ENCODE results near the gene PRKCE. TPM values are rescaled to one million over a fixed set of nuclear protein-coding genes. Genes with fewer than 3 reads are reported as not detected.

Gene PRKCE
- total RNA-seq, 4 donors from 2014 or later, result 5.9 to 21.2 (median 18.5) TPM

DNA sequence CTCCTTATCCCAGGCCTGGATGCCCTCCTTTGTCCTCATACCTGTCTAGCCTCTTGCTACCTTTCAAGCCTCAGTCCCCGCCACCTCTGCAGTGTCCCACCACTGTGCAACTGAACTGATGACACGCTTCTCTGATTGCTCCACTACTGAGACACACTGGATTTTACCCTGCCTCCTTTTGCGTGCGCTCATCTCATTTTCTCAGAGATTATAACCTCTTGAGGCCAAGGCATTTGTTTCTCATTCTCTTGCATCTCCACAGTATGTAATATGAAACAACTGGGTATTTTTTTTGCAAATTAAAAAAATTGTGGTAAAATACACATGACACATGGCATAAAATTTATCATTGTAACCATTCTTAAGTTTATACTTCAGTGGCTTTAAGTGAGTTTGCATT lies 95.4 kb downstream of the PRKCE start:
- Histone ChIP-seq H3K4me1 (peaks cover 0 to 25% (median 4%) of the 10 kb centered on the region in 3 donors), H3K27me3 (no peaks in the 10 kb centered on the region), H3K9me3 (peaks cover 0 to 7% (median 0%) of the 10 kb centered on the region in 3 donors), H3K27ac (no peak overlapping the region), H3K4me3 (no peak overlapping the region), H3K36me3 (no peaks in the 10 kb centered on the region)
- TF ChIP-seq EP300 (IDR thresholded peaks at IDR 0.05) (no peak), POLR2A (IDR thresholded peaks at IDR 0.05) (no peak), POLR2AphosphoS5 (IDR thresholded peaks at IDR 0.05) (no peak)
- TF ChIP-seq, protein P1, sequence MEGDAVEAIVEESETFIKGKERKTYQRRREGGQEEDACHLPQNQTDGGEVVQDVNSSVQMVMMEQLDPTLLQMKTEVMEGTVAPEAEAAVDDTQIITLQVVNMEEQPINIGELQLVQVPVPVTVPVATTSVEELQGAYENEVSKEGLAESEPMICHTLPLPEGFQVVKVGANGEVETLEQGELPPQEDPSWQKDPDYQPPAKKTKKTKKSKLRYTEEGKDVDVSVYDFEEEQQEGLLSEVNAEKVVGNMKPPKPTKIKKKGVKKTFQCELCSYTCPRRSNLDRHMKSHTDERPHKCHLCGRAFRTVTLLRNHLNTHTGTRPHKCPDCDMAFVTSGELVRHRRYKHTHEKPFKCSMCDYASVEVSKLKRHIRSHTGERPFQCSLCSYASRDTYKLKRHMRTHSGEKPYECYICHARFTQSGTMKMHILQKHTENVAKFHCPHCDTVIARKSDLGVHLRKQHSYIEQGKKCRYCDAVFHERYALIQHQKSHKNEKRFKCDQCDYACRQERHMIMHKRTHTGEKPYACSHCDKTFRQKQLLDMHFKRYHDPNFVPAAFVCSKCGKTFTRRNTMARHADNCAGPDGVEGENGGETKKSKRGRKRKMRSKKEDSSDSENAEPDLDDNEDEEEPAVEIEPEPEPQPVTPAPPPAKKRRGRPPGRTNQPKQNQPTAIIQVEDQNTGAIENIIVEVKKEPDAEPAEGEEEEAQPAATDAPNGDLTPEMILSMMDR (IDR thresholded peaks at IDR 0.05), result no peak
- ATAC-seq, result no peak
- 96 to 100% methylated on average over 4 of the region's 4 CpGs for WGBS, 2 donors (ENCODE audit: low coverage in 1 of 2)

DNA sequence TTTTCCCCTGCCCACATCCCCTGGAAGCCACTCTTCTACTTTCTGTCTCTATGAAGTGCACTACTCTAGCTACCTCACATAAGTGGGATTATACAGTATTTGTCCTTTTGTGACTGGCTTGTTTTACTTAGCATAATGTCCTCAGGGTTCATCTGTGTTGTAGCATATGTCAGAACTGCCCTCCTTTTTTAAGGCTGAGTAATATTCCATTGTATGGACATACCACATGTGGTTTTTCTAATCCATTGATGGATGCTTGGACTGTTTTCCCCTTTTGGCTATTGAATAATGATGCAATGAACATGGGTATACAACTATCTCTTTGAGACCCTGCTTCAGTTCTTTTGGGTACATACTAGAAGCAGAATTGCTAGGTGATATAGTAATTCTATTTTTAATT lies 95.9 kb downstream of the PRKCE start:
- ATAC-seq, result no peak
- H3K27ac ChIP-seq, result no peak overlapping the region
- H3K36me3 ChIP-seq, result no peaks in the 10 kb centered on the region
- no peak for TF ChIP-seq POLR2A (IDR thresholded peaks at IDR 0.05)
- TF ChIP-seq, protein P1 (IDR thresholded peaks at IDR 0.05), result no peak
- TF ChIP-seq POLR2AphosphoS5 (IDR thresholded peaks at IDR 0.05), result no peak
- TF ChIP-seq EP300 (IDR thresholded peaks at IDR 0.05), result no peak
- H3K9me3 ChIP-seq, result peaks cover 0 to 7% (median 0%) of the 10 kb centered on the region in 3 donors
- peaks cover 0 to 24% (median 4%) of the 10 kb centered on the region in 3 donors for H3K4me1 ChIP-seq
- H3K27me3 ChIP-seq, result no peaks in the 10 kb centered on the region
- H3K4me3 ChIP-seq, result no peak overlapping the region

DNA sequence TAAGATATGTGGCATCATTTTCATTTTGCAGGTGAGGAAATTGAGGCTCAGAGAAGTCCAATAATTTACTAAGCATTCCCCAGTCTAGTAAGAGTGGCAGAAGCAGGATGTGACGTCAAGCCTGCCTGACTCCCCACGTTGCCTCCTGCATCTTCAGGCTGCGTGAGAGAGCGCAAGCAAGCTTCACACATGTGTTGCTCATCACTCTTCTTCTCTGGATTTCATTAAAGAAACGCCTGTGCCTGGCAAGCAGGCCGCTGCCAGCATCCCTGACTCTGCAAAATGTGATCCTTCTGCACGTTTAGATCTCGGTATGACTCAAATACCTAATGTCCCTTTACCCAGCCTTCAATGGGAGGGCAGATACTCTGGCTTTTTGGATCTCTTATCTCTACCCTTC lies 96.8 kb downstream of the PRKCE start:
- ATAC-seq, result no peak
- WGBS, 2 donors (ENCODE audit: low coverage in 1 of 2), result 89% methylated on average over 4 of the region's 8 CpGs; no CpG with 5 or more reads in 1 of the 2 donors
- Histone ChIP-seq H3K36me3 (no peaks in the 10 kb centered on the region), H3K4me1 (peaks cover 0 to 16% (median 4%) of the 10 kb centered on the region in 3 donors), H3K27ac (no peak overlapping the region), H3K4me3 (no peak overlapping the region), H3K27me3 (no peaks in the 10 kb centered on the region), H3K9me3 (peaks cover 0 to 7% (median 0%) of the 10 kb centered on the region in 3 donors)
- TF ChIP-seq POLR2A (IDR thresholded peaks at IDR 0.05) (no peak), EP300 (IDR thresholded peaks at IDR 0.05) (no peak), POLR2AphosphoS5 (IDR thresholded peaks at IDR 0.05) (no peak)
- TF ChIP-seq, protein P1 (IDR thresholded peaks at IDR 0.05), result no peak

DNA sequence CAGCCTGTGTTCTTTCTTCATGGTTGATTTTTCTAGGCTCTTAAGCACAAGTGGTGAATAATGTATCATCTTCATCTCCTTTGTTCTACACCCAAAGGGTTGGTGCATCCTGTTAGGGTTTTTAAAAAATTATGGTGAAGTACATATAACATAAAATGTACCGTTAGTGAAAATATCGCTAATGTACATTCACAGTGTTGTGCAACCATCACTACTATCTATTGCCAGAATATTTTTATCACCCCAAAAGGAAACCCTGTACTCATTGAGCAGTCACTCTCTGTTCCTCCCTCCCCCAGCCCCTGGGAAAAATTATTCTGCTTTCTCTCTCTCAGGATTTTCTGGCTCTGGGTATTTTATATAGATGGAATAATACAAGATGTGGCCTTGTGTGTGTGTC lies 98.5 kb downstream of the PRKCE start:
- Histone ChIP-seq H3K27me3 (no peaks in the 10 kb centered on the region), H3K9me3 (peaks cover 0 to 7% (median 0%) of the 10 kb centered on the region in 3 donors), H3K4me1 (peaks cover 1 to 18% (median 5%) of the 10 kb centered on the region in 3 donors), H3K4me3 (no peak overlapping the region), H3K27ac (no peak overlapping the region), H3K36me3 (no peaks in the 10 kb centered on the region)
- WGBS, 2 donors (ENCODE audit: low coverage in 1 of 2), result 73 to 85% methylated on average over 2 of the region's 2 CpGs
- TF ChIP-seq POLR2AphosphoS5 (IDR thresholded peaks at IDR 0.05) (no peak), EP300 (IDR thresholded peaks at IDR 0.05) (no peak), POLR2A (IDR thresholded peaks at IDR 0.05) (no peak)
- TF ChIP-seq, protein P1 (IDR thresholded peaks at IDR 0.05), result no peak
- ATAC-seq, result no peak

DNA sequence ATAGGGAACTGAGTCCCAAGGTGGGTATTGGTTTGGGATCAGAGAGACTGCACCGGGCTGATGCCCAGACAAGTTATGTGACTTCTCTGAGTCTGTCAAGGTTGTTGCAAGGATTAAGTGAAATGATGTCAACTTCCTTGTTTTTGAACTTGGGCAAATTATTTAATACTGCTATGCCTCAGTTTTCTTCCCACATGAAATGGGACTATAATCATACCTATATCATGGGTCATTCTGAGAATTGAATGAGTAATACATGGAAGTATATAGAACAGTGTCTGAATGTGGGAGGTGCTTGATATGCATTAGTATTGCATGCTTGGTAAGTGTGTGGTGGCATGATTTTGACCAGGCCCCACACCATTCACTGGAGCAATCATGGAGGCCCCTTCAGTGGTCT lies 99.0 kb downstream of the PRKCE start:
- no peaks in the 10 kb centered on the region for H3K36me3 ChIP-seq
- no peak overlapping the region for H3K27ac ChIP-seq
- no peak for TF ChIP-seq EP300 (IDR thresholded peaks at IDR 0.05)
- TF ChIP-seq, protein P1 (IDR thresholded peaks at IDR 0.05), result no peak
- TF ChIP-seq POLR2AphosphoS5 (IDR thresholded peaks at IDR 0.05), result no peak
- no peak for TF ChIP-seq POLR2A (IDR thresholded peaks at IDR 0.05)
- H3K9me3 ChIP-seq, result peaks cover 0 to 7% (median 0%) of the 10 kb centered on the region in 3 donors
- H3K27me3 ChIP-seq, result no peaks in the 10 kb centered on the region
- no peak for ATAC-seq
- 100% methylated on average over 1 of the region's 1 CpG; no CpG with 5 or more reads in 1 of the 2 donors for WGBS, 2 donors (ENCODE audit: low coverage in 1 of 2)
- H3K4me3 ChIP-seq, result no peak overlapping the region
- peaks cover 0 to 20% (median 5%) of the 10 kb centered on the region in 3 donors for H3K4me1 ChIP-seq
